Ishikawa (cell line): Measurements from ENCODE around the gene PROK1.

Source experiments
- CEBPB ChIP-seq: IDR thresholded peaks from 2 replicates; pipeline ENCODE4 v1.6.1; 2012
- CREB1 ChIP-seq: IDR thresholded peaks from 2 replicates; pipeline ENCODE4 v1.6.1; 2012; ENCODE audit warnings: low read depth
- EGR1 ChIP-seq: IDR thresholded peaks from 2 replicates; pipeline ENCODE4 v1.6.1; 2012
- EP300 ChIP-seq: IDR thresholded peaks from 2 replicates; pipeline ENCODE4 v1.6.1; 2012; ENCODE audit warnings: borderline replicate concordance
- FOXM1 ChIP-seq: IDR thresholded peaks from 2 replicates; pipeline ENCODE4 v1.6.1; 2012; ENCODE audit warnings: low read depth, borderline replicate concordance
- NFIC ChIP-seq: IDR thresholded peaks from 2 replicates; pipeline ENCODE4 v1.6.1; 2012
- RAD21 ChIP-seq: IDR thresholded peaks from 2 replicates; pipeline ENCODE4 v1.6.1; 2012; ENCODE audit warnings: low read depth
- TAF1 ChIP-seq: IDR thresholded peaks from 2 replicates; pipeline ENCODE4 v1.6.1; 2012; ENCODE audit warnings: low read depth, mild to moderate bottlenecking
- TCF12 ChIP-seq: IDR thresholded peaks from 2 replicates; pipeline ENCODE4 v1.6.1; 2012; ENCODE audit warnings: low read depth
- TEAD4 ChIP-seq: IDR thresholded peaks from 2 replicates; pipeline ENCODE4 v1.6.1; 2012
- USF1 ChIP-seq: IDR thresholded peaks from 2 replicates; pipeline ENCODE4 v1.6.1; 2012
- YY1 ChIP-seq: IDR thresholded peaks from 2 replicates; pipeline ENCODE4 v1.6.1; 2012; ENCODE audit warnings: low read depth
- TF ChIP-seq, protein P1 (sequence below): IDR thresholded peaks from 2 replicates; pipeline ENCODE4 v1.6.1; 2012
- TF ChIP-seq, protein P2 (sequence below): IDR thresholded peaks from 2 replicates; pipeline ENCODE4 v1.6.1; 2012; ENCODE audit warnings: low read depth, mild to moderate bottlenecking

DNA sequence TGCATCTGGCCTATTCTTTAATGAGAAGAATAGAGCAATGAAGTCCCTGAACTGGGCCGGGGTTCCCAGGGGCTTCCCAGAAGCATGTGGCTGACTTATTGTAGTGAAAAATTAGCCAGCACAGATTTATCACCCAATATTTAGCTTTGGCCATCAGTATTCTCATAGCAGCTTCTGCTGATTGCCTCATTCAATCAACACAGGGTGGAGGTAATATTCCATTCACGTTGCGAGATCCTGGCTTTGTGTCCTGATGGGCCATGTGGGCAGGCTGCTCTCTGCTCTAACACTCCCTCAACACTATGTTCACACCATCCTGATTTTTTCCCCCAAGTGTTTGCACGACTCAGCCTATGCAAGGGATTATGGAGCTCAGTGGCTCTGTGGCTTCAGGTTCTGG is 22.0 kb upstream of the PROK1 start:
- TF ChIP-seq FOXM1 (no peak), EP300 (no peak), YY1 (no peak), TAF1 (no peak), NFIC (no peak), CEBPB (no peak), RAD21 (no peak), CREB1 (no peak), EGR1 (no peak), TCF12 (no peak), TEAD4 (no peak), USF1 (no peak)
- TF ChIP-seq, protein P1, sequence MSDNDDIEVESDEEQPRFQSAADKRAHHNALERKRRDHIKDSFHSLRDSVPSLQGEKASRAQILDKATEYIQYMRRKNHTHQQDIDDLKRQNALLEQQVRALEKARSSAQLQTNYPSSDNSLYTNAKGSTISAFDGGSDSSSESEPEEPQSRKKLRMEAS = no peak
- TF ChIP-seq, protein P2, sequence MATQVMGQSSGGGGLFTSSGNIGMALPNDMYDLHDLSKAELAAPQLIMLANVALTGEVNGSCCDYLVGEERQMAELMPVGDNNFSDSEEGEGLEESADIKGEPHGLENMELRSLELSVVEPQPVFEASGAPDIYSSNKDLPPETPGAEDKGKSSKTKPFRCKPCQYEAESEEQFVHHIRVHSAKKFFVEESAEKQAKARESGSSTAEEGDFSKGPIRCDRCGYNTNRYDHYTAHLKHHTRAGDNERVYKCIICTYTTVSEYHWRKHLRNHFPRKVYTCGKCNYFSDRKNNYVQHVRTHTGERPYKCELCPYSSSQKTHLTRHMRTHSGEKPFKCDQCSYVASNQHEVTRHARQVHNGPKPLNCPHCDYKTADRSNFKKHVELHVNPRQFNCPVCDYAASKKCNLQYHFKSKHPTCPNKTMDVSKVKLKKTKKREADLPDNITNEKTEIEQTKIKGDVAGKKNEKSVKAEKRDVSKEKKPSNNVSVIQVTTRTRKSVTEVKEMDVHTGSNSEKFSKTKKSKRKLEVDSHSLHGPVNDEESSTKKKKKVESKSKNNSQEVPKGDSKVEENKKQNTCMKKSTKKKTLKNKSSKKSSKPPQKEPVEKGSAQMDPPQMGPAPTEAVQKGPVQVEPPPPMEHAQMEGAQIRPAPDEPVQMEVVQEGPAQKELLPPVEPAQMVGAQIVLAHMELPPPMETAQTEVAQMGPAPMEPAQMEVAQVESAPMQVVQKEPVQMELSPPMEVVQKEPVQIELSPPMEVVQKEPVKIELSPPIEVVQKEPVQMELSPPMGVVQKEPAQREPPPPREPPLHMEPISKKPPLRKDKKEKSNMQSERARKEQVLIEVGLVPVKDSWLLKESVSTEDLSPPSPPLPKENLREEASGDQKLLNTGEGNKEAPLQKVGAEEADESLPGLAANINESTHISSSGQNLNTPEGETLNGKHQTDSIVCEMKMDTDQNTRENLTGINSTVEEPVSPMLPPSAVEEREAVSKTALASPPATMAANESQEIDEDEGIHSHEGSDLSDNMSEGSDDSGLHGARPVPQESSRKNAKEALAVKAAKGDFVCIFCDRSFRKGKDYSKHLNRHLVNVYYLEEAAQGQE = no peak
